PC-3 (cell line): ENCODE results near the gene RETN. TPM values are rescaled to one million over a fixed set of nuclear protein-coding genes. Genes with fewer than 3 reads are reported as not detected.

ENCODE experiments used
- ATAC-seq: fragments of 200-7000 bp; cut with Tn5 transposase; 2 replicates; pipeline ENCODE4 v1.9.1; 2020; ENCODE audit warnings: mild to moderate bottlenecking, moderate library complexity
- BruUV-seq: library from RNA; stranded (reverse); fragments of 400-500 nt; replicated peaks from 2 replicates; lab custom pipeline; 2021; lab: Mats Ljungman, UMichigan
- CTCF ChIA-PET: fragments of 300-600 bp; sonication (Branson Sonifier 250); formaldehyde crosslinking; loops from one replicate; lab custom pipeline; 2022; ENCODE audit warnings: antibody characterized with exemption; lab: Charles Lee
- POLR2A ChIA-PET: fragments of 300-600 bp; sonication (Branson Sonifier 250); formaldehyde crosslinking; loops from one replicate; lab custom pipeline; 2022; ENCODE audit warnings: antibody characterized with exemption; ENCODE audit not compliant: unreplicated experiment; lab: Charles Lee
- DNase-seq: peaks from one replicate; pipeline ENCODE4 v3.0.0-alpha.2; 2015
- H2AFZ ChIP-seq: fragments of 300-600 bp; sonication (generic); 2 replicates; pipeline ENCODE4 v1.6.0; 2016; ENCODE audit warnings: antibody characterized with exemption, low read length
- H3F3A ChIP-seq: fragments of 300-600 bp; sonication (generic); one replicate; pipeline ENCODE4 v1.6.0; 2017; ENCODE audit warnings: antibody characterized with exemption, low read length, control low read depth, mild to moderate bottlenecking; ENCODE audit not compliant: unreplicated experiment
- H3K27ac ChIP-seq: fragments of 300-600 bp; sonication (generic); 2 replicates; pipeline ENCODE4 v1.5.1; 2016; ENCODE audit warnings: mild to moderate bottlenecking, low read length
- H3K27me3 ChIP-seq: fragments of 300-600 bp; sonication (generic); 2 replicates; pipeline ENCODE4 v1.6.1; 2016; ENCODE audit warnings: low read length, mixed read lengths
- H3K36me3 ChIP-seq: fragments of 300-600 bp; sonication (generic); 2 replicates; pipeline ENCODE4 v1.6.1; 2016; ENCODE audit warnings: low read depth, mixed run types, low read length, mixed read lengths
- H3K4me1 ChIP-seq: fragments of 300-600 bp; sonication (generic); 2 replicates; pipeline ENCODE4 v1.5.1; 2016; ENCODE audit warnings: low read length; ENCODE audit not compliant: insufficient read depth
- H3K4me2 ChIP-seq: fragments of 300-600 bp; sonication (generic); 2 replicates; pipeline ENCODE4 v1.6.0; 2016; ENCODE audit warnings: low read length
- H3K4me3 ChIP-seq: fragments of 300-600 bp; sonication (generic); 2 replicates; pipeline ENCODE4 v1.5.1; 2016; ENCODE audit warnings: mild to moderate bottlenecking, low read length, mixed read lengths
- H3K79me2 ChIP-seq: fragments of 300-600 bp; sonication (generic); 2 replicates; pipeline ENCODE4 v1.6.1; 2017; ENCODE audit warnings: low read length, mixed read lengths
- H3K9ac ChIP-seq: fragments of 300-600 bp; sonication (generic); 2 replicates; pipeline ENCODE4 v1.6.0; 2016; ENCODE audit warnings: mild to moderate bottlenecking, low read length
- H3K9me2 ChIP-seq: fragments of 300-600 bp; sonication (generic); replicated peaks from 2 replicates; pipeline ENCODE4 v1.6.1; 2016; ENCODE audit warnings: mixed run types, low read length, mixed read lengths
- H3K9me3 ChIP-seq: fragments of 300-600 bp; sonication (generic); 2 replicates; pipeline ENCODE4 v1.6.1; 2016; ENCODE audit warnings: low read length, mixed read lengths
- H4K20me1 ChIP-seq: fragments of 300-600 bp; sonication (generic); 2 replicates; pipeline ENCODE4 v1.6.1; 2016; ENCODE audit warnings: low read length, mixed read lengths
- CTCF ChIP-seq: fragments of 300-600 bp; sonication (generic); conservative IDR thresholded peaks from 2 replicates; pipeline ENCODE4 v1.5.1; 2017; ENCODE audit warnings: antibody characterized with exemption, low read depth, mild to moderate bottlenecking, low read length
- EZH2 ChIP-seq: fragments of 300-600 bp; sonication (generic); IDR thresholded peaks from one replicate; pipeline ENCODE4 v1.6.1; 2017; ENCODE audit warnings: antibody characterized with exemption, mild to moderate bottlenecking, low read length; ENCODE audit not compliant: unreplicated experiment
- EZH2phosphoT487 ChIP-seq: fragments of 300-600 bp; sonication (generic); IDR thresholded peaks from 2 replicates; pipeline ENCODE4 v1.6.1; 2018; ENCODE audit warnings: mild to moderate bottlenecking, antibody characterized with exemption, low read length, borderline replicate concordance
- intact Hi-C: fragments of 100-400 bp; cut with micrococcal nuclease; formaldehyde crosslinking; loops from 2 replicates; pipeline ENCODE4 v1.9.0; 2023
- total RNA-seq: library from RNA; depleted of rRNA; stranded (reverse); fragments of >200 nt; gene quantifications from 2 replicates; pipeline ENCODE4 v1.2.3, GENCODE V29; 2014

RETN gene
- total RNA-seq, 1 experiment from 2014 or later, result not detected

DNA sequence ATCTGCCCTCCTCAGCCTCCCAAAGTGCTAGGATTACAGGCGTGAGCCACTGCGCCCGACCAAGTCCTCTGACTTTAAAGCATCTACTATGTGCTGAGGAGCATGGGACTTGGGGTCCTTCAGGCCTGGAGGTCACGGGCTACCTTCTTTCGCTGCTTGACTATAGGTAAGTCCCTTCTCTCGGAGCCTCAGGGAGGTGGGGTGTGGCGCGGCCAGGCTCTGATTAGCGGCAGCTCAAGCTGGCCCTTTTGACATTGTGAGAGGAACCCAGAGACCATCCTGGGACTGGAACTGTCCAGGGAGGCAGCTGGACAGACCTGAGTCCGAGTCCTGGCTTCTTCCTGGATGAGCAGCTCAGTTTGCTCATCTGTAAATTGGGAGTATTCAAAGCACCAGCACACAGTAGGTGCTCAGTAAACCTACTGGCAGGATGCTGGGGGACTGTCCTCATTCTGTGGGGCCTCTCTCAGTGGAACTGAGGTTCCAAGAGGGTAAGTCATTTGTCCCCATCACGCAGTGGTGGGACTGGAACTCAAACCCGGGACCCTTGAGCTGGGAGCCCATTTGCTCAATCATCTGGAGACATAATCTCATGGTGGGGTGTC is 32.3 kb downstream of the RETN start:
- CTCF ChIA-PET, result no interaction called here

DNA sequence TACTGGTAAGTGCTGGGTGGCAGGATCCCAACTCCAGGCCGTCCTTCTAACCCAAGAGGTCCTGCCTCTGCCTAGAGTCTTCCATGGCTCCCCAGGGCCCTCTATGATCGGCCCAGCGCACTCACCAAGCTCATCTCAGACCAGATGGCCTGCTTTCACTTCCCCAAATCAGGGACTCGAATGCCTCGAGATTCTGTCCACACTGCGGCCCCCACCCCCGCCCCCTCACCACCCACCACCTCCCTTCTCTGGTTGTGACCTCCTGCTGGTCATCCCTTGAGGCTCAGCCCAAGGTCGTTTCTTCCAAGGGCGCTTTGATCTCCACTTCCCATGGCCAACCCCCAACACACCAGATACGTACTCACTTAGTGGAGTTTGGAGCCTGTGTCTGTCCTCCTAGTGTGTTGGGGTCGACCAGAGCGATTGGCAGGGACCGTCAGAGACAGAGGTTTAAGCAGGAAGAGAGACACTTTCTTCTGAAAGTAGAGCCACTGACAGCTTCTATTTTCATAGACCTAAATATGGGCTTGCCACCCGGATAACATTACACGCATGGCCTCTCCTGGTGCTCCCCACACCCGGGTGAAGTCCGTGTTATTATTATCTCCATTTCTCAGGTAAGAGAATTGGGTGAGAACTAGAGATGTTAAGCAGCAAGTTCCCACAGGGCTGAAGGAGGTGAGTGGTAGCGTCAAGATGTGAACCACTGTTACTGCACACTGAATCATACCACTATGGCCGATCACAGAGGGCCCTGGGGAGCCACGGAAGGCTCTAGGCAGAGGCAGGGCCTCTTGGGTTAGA is 33.0 kb downstream of the RETN start, which contains the start of gene FCER2:
TSS of gene FCER2 (minus strand) at position 478 of the 804 bp plus-strand sequence. CDS start 2,371 bp downstream, outside the sequence.
- no peaks in the 10 kb centered on the region for H3F3A ChIP-seq
- no peak within 1 kb of the TSS for H2AFZ ChIP-seq
- TF ChIP-seq EZH2 (no peak), EZH2phosphoT487 (no peak), CTCF (no peak)
- no peak for ATAC-seq
- H3K4me2 ChIP-seq, result no peak within 1 kb of the TSS
- H4K20me1 ChIP-seq, result no peaks in the 10 kb centered on the region
- H3K4me3 ChIP-seq, result no peak within 1 kb of the TSS
- no peaks in the 10 kb centered on the region for H3K4me1 ChIP-seq
- H3K36me3 ChIP-seq, result no peaks in the 10 kb centered on the region
- DNase-seq, result no peak
- CTCF ChIA-PET, result no interaction called here
- peaks cover 26% of the 10 kb centered on the region for H3K27me3 ChIP-seq
- H3K9me3 ChIP-seq, result no peaks in the 10 kb centered on the region
- H3K9me2 ChIP-seq, result no peaks in the 10 kb centered on the region
- H3K27ac ChIP-seq, result no peak within 1 kb of the TSS
- no peak within 1 kb of the TSS for H3K9ac ChIP-seq
- H3K79me2 ChIP-seq, result no peaks in the 10 kb centered on the region
- POLR2A ChIA-PET, result no interaction called here
- intact Hi-C loops, result no loop called here
- BruUV-seq, result no TSS peak

More for the DNA sequence above, 32.3 kb downstream of the RETN start:
- Histone ChIP-seq H3K9me2 (no peaks in the 10 kb centered on the region), H3K4me3 (no peak overlapping the region), H3K9me3 (no peaks in the 10 kb centered on the region), H2AFZ (no peak overlapping the region), H3K36me3 (no peaks in the 10 kb centered on the region), H3K27ac (no peak overlapping the region), H3K9ac (no peak overlapping the region), H3K27me3 (peaks cover 31% of the 10 kb centered on the region), H3K79me2 (no peaks in the 10 kb centered on the region), H3K4me1 (no peaks in the 10 kb centered on the region), H3F3A (no peaks in the 10 kb centered on the region), H3K4me2 (no peak overlapping the region), H4K20me1 (no peaks in the 10 kb centered on the region)
- no TSS peak for BruUV-seq
- ATAC-seq (no peak), DNase-seq (no peak)
- intact Hi-C loops, result no loop called here
- no peak for TF ChIP-seq EZH2phosphoT487
- TF ChIP-seq EZH2, result no peak
- no peak for TF ChIP-seq CTCF
- POLR2A ChIA-PET, result no interaction called here

GRCh38 chr19:7703332-7703731 is 34.5 kb downstream of the RETN start:
- Histone ChIP-seq H3K79me2 (no peaks in the 10 kb centered on the region), H3K36me3 (no peaks in the 10 kb centered on the region), H3K9me3 (no peaks in the 10 kb centered on the region), H3K9me2 (no peaks in the 10 kb centered on the region), H4K20me1 (no peaks in the 10 kb centered on the region), H3F3A (no peaks in the 10 kb centered on the region), H3K27ac (no peak overlapping the region), H3K4me3 (no peak overlapping the region), H3K4me1 (no peaks in the 10 kb centered on the region), H3K4me2 (no peak overlapping the region), H3K9ac (no peak overlapping the region), H2AFZ (no peak overlapping the region), H3K27me3 (peaks cover 11% of the 10 kb centered on the region)
- POLR2A ChIA-PET, result interaction anchor here (0.6 kb wide), 1 partner anchor 78 kb away, joined by 11 read pairs; no protein-coding TSS in a partner anchor
- no peak for ATAC-seq
- intact Hi-C loops, result no loop called here
- CTCF ChIA-PET, result no interaction called here
- no TSS peak for BruUV-seq
- no peak for DNase-seq
- no peak for TF ChIP-seq CTCF
- TF ChIP-seq EZH2, result no peak
- TF ChIP-seq EZH2phosphoT487, result no peak
